Body of pancreas (tissue), 4 donors: ENCODE measurements around the gene SERPINE1.

Source experiments
- POLR2A ChIP-seq, 3 donors: fragments of 450-650 bp; IDR thresholded peaks; one replicate each; pipeline ENCODE4 v1.6.1; 2016; ENCODE audit warnings: antibody characterized with exemption in 3 of 3, mild to moderate bottlenecking in 2 of 3
- TF ChIP-seq, protein P1 (sequence below), 7 experiments: fragments of 450-650 bp in 4 of 7; fragments of 200-600 bp in 3 of 7; sonication (generic) in 3 of 7; IDR thresholded peaks; one replicate each; pipeline ENCODE4 v1.5.1; 2016 to 2019; ENCODE audit warnings: antibody characterized with exemption in 7 of 7

DNA sequence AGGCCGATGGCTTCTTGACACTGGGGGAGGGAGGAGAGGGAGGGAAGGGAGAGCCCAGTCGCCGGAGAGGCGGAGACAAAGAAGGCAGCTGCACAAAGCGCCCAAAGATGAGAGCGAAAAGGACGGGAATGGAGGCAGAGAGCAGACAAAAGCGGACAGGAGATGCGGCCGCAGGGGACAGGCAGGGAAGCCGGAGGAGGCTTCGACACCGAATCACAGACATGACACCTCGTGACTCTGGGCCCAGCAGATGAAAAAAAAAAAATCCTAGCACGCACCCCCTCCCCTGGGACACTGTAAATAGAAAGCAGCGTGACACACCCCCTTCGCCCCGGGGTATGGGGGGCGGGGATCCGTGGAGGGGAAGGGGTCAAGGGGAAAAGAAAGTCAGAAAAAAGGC lies 52.2 kb downstream of the SERPINE1 start:
- TF ChIP-seq, protein P1, sequence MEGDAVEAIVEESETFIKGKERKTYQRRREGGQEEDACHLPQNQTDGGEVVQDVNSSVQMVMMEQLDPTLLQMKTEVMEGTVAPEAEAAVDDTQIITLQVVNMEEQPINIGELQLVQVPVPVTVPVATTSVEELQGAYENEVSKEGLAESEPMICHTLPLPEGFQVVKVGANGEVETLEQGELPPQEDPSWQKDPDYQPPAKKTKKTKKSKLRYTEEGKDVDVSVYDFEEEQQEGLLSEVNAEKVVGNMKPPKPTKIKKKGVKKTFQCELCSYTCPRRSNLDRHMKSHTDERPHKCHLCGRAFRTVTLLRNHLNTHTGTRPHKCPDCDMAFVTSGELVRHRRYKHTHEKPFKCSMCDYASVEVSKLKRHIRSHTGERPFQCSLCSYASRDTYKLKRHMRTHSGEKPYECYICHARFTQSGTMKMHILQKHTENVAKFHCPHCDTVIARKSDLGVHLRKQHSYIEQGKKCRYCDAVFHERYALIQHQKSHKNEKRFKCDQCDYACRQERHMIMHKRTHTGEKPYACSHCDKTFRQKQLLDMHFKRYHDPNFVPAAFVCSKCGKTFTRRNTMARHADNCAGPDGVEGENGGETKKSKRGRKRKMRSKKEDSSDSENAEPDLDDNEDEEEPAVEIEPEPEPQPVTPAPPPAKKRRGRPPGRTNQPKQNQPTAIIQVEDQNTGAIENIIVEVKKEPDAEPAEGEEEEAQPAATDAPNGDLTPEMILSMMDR (IDR thresholded peaks at IDR 0.05), result no peak
- no peak for TF ChIP-seq POLR2A (IDR thresholded peaks at IDR 0.05)
